ENCODE measurements around the gene SKIC3.
A peak's percentile ranks its signal among the peaks of the same experiment; 100 is the strongest.

The SKIC3 gene

DNA sequence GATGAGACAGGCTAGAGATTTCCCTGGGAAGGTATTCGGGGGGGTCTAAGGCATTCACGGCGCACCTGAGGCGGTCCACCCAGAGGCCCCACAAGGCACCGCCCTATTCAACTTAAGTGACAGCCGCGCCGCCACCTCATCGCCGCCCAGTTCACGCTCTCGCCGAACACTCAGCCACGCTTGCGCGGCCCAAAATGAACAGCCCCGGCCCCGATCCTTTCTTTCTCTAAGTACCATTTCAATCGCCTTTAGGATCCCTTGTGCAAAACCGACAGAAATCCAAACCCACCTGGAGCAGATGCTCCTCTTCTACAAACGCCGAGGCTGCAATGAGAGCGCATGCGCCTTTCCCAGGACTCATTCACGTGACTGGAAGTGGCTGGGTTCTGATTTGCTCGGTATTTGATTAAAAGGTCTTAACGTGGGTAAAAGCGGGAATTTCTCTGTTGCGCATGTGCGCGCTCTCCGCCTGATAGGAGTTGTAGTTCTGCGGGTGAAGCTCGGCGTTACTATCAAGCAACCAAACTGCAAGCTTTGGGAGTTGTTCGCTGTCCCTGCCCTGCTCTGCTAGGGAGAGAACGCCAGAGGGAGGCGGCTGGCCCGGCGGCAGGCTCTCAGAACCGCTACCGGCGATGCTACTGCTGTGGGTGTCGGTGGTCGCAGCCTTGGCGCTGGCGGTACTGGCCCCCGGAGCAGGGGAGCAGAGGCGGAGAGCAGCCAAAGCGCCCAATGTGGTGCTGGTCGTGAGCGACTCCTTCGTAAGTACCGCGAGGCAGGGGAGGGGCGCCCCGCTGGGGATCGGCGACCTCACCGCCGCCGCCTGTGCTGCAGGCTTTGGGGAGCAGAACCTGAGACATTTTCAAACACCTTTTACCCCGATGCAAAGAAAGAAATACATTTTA lies at the start of gene SKIC3, which contains the start of gene ARSK:
TSS of gene SKIC3 (minus strand) at position 331 of the 902 bp plus-strand sequence. CDS start 7,827 bp downstream, outside the sequence.
TSS of gene ARSK (plus strand) at position 455 of the 902 bp plus-strand sequence. CDS start at position 633, 178 bp downstream.
- DNase-seq: peak; percentile 97 to 99

DNA sequence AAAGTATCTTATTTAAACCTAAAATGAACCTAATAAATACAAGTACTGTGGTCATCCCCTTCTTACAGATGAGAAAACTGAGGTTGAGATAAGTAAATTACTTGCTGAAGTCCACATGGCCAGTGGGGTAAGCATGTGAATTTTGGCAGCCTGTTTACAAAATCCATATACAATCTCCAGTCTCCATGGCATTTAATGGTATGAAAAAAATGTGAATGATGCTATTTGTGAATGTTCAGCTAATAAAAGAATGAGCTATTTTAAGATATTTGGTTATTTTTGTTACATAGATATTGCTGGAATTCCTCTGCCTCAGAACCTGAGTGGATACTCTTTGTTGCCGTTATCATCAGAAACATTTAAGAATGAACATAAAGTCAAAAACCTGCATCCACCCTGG lies 45.8 kb upstream of the SKIC3 start:
- DNase-seq: no peak

DNA sequence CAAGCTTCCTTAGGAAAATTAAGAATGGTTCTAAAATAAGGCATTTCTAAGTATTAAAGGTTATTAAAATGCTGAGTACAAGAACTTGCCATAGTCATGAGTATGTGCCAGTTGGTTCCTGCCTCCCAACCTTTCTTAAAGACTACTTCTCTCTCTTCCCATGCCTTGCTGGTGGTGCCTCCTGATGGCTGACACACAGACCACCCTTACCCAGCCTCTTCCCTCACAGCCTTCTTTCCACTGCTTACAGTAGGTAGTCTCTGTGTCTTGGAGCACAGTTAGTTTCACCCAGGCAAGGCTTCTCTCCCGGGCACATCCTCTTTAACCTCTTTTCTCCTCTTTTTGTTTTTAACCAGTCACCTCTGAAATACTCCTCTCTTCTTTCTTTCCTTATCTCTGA lies 44.5 kb upstream of the SKIC3 start:
- DNase-seq: no peak

DNA sequence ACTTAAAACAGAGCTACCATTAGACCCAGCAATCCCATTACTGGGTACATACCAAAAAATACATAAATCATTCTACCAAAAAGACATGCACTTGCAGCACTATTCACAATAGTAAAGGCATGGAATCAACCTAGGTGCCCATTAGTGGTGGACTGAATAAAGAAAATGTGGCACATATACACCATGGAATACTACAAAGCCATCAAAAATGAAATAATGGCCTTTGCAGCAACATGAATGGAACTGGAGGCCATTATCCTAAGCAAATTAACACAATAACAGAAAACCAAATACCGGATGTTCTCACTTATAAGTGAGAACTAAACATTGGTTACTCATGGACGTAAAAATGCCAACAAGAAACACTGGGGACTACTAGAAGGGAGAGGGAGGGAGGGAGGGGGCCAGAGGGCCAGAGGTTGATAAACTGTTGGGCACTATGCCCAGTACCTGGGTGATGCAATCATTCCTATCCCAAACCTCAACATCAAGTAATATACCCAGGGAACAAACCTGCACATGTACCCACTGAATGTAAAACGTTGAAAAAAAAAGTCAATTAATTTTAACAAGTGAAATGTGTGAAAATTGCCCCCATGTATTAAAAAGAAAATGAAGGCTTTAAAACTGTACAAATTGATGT lies 40.6 kb upstream of the SKIC3 start:
- DNase-seq: no peak

DNA sequence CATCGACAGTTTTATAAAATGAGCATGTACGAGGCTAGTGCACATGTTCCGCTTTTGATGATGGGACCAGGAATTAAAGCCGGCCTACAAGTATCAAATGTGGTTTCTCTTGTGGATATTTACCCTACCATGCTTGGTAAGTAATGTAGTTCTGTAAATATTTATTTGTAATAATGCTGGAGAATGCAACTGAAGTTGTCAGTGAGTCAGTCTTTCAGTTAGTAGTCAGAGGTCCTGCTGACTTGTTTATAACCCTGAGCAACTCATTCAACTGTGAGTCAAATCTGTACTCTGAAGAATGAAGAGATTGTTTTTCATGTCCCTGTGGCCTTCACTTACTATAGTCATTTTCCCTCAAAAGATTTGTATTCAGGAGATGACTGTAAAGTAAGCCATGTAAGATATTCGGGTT lies 36.7 kb upstream of the SKIC3 start:
- no peak for DNase-seq

DNA sequence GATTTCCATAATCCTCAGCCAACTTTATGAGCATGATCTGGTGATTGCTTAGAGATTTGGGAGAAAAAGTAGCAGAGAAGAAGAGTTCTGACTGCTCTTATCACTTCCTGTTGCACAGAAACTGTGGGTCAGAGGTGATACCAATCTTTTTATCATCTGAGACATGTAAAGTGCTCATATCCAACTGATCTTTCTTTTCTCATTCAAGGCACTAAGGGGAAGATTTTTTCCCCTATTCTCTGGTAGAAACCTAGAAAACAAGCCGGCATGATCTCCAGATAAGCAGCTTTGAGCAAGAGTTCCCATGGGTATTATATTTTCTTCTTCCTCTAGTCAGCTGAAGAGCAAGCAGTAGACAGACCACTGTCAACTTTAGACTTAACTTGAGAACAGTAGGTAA lies 36.1 kb upstream of the SKIC3 start:
- DNase-seq: no peak

DNA sequence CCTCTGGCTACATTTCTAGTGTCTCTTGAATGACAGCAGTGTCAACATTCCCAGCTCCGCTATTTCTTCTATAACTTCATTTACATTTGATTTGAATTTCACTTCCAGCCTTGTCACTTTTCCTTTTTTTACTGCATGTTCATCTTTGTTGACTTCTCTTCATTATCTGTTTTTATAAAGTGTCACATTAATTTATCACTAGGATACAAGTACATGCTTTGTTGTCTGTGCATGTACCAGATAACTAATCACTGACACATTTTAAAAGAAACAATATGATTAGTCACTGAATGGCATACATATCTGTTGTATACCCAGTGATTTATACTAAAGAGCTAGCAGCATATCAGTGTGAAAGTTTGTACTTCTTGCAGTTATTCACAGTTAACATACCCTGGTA lies 29.2 kb upstream of the SKIC3 start:
- DNase-seq: no peak

DNA sequence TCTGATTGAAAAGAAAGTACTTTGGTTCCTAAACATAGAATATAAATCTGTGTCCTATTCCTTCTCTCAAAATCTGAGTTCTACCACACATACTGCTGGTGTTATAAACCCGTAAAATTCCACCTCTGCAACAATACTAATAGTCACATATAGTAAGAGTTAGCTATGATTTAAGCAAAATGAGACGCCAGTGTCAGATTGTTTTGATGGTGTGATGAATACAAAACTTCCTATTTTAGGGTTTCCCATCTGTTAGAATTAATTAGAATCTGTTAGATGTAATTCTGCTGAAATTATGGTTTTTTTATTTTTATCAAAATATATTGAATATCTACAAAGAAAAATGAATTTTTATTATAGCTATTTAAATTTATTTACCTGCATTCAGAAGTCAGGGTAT lies 26.8 kb upstream of the SKIC3 start:
- no peak for DNase-seq

DNA sequence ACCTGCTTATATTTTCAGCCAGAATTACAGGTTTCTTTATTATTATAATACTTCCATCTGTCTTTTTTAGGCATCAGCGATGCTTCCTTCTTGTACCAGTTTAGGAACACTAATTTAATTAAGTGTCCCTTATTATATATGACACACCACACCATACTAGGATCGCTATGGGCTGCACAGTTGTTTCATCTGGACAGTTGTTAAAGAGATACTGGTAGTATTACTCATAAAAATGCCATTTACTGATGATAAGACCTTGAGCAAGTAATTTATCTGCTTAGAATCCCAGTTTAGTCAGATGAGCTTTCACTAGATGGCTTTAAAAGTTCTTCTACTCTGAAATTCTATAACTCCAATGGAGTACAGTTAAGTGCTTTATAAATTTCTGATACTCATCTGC lies 17.2 kb upstream of the SKIC3 start:
- no peak for DNase-seq

DNA sequence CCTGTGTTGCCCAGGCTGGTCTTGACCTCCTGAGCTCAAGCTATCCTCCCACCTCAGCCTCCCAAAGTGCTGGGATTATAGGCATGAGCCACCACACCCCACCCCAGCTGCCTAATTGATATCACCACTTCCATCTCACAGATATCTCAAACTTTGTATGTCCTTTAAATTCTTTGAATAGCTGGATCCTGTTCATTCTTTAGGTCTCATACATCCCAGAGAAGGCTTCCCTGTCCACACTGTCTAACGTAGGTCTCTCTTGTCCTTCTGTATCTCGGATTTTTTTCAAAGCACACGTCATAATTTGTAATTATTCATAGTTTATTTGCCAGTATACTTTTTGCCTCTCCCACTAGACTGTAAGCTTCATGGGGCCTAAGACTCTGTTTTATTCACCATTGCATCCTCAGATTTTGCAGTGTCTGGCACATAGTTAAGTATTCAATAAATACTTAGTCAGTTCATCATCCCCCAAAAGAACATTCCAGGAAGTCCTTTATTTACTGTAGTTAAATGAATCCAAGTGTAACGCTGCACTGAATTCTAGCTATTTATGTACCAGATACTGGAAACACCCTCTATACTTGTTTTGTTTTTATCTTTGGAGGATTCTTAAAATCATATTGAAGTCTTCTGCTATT lies 10.6 kb upstream of the SKIC3 start:
- DNase-seq: no peak

DNA sequence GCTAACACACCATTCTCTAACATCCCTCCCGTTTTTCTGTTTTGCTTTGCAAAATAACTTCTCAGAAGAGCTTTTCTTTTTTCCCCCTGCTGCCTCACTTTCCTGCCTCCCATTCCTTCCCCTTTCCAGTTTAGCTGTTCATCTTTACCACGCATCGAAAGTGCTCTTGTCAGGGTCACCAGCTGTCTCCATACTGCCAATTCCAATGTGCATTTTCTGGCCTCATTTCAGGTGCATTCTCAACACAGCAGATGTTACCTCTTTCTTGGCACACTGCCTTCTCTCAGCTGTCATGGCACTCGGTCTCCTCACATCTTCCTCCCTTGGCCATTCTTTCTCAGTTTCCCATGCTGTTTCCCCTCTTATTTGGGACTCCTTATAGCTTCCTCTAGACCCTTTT lies 9.7 kb upstream of the SKIC3 start:
- DNase-seq: no peak

DNA sequence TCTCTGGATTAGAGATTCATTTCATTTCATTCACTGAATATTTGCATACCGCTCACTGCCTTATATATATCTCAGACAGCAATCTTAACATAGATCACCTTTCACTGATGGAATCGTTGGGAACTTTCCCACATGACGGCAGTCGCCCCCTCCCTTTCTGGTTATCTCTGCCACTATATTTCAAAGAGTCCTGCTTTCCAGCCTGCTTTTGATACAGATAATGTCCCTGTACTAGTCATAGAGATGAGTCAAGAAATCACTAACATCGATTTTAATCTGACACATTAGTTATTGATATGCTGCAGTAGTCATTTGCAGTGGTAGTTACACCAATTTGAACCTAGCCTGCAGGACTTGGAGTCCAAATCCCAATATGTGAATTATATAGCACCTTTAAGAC lies 8.6 kb upstream of the SKIC3 start:
- DNase-seq: no peak

DNA sequence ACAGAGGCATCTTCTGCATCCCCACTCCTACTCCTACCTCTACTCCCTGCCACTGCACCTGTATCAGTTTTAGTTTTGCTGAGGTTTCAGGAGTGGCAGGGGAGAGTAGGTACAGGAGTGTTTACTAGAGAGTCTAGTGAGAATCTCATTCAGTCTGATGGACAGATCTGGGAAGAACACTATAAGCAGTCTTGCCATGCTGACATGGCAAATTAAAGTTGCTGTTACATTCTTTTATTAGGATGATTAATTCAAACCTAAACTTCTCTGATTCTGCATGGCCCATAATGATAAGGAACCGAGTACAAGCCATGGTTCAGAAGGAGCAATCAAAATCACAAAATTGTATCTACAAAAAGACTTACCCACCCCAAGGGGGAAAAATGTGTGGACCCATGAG lies 7.5 kb upstream of the SKIC3 start:
- DNase-seq: no peak

DNA sequence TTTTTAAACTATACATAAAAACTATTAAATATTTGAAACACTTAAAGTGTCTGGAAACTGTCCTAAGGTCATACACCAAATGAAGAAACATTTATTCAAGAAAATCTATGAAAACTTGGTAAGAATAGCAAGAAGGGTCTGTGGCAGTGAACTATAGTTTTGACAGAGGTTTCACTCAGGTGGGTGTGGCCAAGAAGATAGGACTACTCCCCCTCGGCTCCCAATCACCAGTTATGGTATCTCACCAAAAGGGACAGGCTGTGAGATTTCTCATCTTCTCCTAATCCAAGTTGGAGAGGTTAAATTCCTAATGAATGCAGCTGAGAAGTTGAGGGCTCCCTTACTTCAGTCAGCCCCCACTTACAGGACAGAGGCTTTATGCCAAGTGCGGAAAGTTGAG lies 3.1 kb upstream of the SKIC3 start:
- DNase-seq: no peak

DNA sequence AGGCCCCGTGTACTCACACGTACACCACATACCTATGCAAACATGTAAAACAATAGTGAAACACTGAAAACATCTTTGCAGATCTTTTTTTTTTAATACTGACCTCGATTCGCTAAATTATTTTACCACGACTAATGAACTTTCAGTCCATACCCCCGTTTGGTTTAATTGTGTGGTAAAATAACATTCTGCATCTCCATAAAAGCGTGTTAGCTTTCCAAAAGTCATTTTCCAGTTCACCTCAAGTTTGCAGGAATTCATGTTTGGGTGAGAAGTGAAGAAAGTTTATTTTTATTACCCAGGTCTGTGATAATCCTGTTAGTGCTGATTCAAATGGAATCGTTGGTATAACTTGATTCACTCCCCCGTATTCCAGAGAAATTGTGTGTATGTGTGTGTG lies 776 bp upstream of the SKIC3 start:
- no peak for DNase-seq

DNA sequence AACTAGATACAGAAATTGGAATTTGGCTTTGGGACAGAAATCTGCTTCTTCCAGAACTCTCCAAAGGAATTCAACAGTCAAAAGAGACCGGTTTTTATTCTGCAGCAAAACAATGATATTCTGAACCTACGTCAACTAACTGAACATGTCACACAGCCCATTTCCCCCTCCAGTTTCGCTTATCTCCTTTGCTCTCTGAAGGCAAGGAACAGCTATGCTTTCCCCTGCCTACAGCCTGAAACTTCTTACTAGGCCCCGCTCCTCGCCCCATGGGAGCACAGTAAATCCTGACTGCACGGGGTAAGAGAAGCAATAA lies 488 bp downstream of the SKIC3 start:
- DNase-seq: peak; percentile 63 to 83

DNA sequence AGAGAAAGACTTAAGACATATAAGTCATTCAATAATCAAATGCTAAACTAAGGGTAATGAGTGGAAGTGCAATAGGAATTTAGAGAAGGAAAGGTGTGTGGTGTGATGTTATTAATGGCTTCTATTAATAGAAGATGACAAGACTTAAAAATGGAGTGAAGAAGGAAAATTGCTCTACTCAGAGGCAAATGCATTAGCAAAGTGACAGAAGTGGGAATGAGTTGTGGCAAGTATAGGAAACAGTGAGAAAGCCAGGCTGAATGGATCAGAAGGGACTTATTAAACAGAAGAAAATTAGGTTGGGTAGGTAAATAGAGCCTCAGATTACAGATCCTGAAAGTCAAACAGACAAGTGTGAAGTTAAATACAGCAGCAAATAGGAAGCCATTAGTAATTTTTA lies 5.7 kb downstream of the SKIC3 start:
- DNase-seq: no peak

DNA sequence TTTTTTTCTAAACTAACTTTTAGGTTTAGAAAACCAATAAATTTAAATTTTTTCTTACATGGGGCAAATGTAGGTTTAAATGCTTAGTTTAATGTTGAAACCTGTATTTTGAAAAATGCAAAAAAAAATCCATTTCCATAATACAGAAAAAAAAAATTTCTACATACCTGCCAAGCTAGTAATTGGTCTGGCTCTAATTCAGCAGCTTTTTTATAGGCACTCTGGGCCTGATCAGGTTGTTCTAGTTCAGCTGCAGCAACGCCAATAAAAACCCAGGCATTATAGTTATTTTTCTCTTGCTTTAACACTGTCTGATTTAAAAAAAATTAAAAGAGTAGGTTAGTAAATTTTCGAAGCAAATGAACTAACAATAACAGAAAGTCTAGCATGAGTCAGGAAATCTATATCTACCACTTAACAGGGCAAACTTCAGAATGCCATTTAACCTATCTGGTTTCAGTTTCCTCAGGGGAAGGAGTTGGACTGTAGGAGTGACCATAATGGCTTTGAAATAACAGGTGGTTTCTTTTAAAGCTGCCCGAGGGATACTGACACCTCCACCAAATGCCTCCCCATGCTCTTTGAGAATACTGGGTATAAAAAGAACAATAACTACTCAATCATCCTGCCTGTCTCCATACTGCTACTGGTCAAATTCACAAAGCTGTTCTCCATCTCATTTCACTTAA lies 11.6 kb downstream of the SKIC3 start:
- DNase-seq: no peak

DNA sequence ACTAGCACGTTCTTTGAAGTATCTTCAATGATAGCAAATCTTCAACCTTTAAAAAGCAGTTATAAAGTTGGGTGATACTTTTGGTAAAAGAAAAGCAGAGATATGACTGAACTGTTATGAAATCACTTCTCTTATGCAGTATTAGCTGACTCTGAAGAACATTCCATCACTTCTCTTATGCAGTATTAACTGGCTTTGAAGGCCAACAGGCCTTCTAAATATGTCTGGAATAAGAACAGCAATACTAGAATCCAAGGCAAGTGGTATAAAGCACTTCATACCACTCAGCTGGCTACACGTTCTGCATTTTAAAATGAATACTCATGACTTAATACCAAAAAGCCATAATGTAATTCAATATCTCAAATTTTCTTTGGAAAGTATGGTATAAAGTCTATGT lies 17.3 kb downstream of the SKIC3 start:
- DNase-seq: no peak

DNA sequence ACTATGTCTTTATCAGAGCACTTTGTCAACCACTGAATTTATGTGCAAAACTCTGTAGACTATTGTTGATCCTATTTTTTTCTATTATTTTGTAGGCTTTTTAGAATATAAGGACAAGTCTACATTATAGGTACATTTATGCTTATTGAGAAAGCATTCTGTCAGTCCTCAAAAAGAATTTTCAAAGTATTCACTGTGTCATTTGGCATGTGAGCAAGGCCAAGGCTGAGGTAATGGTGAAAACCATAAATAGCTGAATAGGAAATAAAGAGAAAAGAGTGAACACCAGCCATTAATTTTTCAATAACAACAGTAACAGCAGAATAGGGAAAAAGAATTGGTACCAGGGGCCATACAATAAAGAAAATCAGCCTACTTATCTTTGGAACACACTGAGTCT lies 21.0 kb downstream of the SKIC3 start:
- no peak for DNase-seq

DNA sequence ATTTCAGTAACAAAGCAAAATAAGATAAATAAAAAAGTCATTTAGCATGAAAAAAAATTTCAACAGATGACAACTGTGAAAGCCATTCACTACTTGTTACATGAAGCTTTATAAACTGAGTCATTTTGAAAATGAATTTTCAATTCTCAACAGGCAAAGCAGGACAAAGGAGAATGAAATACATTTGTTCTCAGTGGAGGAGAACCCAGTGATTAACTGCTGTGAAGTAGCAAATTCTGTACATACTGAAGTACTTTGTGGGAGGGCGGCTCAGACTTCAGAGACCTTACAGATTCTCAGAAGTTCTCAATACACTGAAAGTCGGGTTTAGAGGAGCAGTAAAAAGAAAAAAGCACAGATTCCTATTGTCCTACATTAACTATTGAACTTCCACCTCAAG lies 21.7 kb downstream of the SKIC3 start:
- no peak for DNase-seq

DNA sequence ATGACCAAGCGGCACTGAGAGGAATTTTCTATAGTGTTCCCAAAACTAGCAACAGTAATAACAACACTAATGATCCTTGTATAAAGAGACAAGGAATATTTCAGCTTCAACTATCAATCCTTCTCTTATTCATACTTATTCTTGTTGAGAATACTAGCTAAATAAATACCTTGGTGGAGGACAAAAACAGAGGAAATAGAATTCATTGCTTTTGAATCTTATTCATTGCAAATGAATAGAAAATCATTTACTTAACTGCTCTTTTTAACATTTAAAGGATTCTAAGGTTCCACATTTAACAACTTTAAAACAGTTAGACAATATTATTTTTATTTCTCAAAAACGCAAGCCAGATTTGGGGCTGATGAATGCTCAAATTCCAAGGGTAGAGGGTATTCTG lies 22.4 kb downstream of the SKIC3 start:
- no peak for DNase-seq

DNA sequence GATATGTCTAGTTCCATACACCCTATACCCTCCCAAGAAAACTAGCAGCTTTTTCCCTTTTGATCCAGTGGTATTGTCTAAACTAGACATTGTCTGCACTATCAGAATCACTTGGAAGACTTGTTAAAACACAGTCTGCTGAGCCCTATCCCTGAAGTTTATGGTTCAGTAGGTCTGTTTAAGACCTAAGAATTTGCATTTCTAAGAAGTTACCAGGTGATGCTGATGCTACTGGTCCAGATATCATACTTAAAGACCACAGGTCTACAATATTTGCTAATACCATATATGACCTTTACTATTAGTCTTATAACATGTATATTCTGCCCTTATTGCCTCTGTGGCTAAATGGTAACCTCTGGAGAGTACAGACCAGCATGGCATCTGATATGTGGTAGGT lies 23.3 kb downstream of the SKIC3 start:
- DNase-seq: no peak

DNA sequence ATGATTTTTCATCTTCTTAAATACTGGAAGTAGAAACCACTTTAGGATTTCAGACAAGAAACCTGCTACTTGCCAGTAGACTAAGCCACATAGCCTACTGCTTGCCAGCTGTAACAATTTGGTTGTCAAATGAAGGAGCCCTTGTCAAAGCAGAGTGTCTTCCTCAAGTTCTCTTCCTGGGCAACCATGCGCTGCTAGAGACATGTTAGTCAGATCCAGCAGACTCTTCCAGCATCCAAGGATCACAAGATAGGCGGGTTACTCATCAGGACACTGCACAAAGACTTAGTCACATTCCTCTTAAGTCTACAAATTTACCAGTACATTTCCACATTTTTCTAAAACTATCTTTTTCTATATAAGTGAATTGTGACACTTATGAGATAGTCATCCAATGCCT lies 24.4 kb downstream of the SKIC3 start:
- no peak for DNase-seq
